ENCODE data around the gene THTPA. TPM values are rescaled to one million over a fixed set of nuclear protein-coding genes. Genes with fewer than 3 reads are reported as not detected.

THTPA gene
- total RNA-seq, 1 experiment from 2014 or later: 20.0 TPM

DNA sequence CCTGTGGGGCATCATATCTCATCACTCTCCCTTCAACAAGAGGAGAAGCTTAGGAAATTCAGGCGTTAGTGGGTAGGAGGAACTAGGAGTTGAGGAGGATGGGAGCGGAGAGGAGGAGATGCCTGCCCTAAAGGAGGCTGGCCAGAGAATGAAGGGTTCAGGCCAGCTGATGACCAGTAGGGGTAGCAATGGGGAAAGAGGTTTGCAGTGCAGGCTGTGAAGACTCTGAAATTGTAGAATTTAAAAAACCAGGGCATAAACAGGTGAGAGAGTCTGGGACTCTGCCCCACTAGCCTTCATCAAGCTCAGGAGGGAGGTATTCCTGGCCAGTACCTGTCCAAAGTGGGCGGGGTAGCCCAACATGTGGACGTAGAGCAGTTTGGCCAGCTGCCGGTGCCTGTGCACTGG lies 10.7 kb downstream of the THTPA start (continued):
- TF ChIP-seq JUN (CRISPR knock-in tag; IDR thresholded peaks at IDR 0.05) (no peak), ZBTB21 (CRISPR knock-in tag; IDR thresholded peaks at IDR 0.05; ENCODE audit: borderline replicate concordance) (no peak), TEAD4 (CRISPR knock-in tag; IDR thresholded peaks at IDR 0.05) (no peak), CREB1 (CRISPR knock-in tag; IDR thresholded peaks at IDR 0.05) (no peak), GABPB1 (CRISPR knock-in tag; IDR thresholded peaks at IDR 0.05) (no peak), RELA (CRISPR knock-in tag; IDR thresholded peaks at IDR 0.05; ENCODE audit: borderline replicate concordance) (no peak), ATF1 (CRISPR knock-in tag; IDR thresholded peaks at IDR 0.05) (no peak)
- TF ChIP-seq, protein P1, sequence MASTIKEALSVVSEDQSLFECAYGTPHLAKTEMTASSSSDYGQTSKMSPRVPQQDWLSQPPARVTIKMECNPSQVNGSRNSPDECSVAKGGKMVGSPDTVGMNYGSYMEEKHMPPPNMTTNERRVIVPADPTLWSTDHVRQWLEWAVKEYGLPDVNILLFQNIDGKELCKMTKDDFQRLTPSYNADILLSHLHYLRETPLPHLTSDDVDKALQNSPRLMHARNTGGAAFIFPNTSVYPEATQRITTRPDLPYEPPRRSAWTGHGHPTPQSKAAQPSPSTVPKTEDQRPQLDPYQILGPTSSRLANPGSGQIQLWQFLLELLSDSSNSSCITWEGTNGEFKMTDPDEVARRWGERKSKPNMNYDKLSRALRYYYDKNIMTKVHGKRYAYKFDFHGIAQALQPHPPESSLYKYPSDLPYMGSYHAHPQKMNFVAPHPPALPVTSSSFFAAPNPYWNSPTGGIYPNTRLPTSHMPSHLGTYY (CRISPR knock-in tag; IDR thresholded peaks at IDR 0.05): no peak
- TF ChIP-seq, protein P2, sequence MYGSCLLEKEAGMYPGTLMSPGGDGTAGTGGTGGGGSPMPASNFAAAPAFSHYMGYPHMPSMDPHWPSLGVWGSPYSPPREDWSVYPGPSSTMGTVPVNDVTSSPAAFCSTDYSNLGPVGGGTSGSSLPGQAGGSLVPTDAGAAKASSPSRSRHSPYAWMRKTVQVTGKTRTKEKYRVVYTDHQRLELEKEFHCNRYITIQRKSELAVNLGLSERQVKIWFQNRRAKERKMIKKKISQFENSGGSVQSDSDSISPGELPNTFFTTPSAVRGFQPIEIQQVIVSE (CRISPR knock-in tag; IDR thresholded peaks at IDR 0.05; ENCODE audit: borderline replicate concordance): no peak

DNA sequence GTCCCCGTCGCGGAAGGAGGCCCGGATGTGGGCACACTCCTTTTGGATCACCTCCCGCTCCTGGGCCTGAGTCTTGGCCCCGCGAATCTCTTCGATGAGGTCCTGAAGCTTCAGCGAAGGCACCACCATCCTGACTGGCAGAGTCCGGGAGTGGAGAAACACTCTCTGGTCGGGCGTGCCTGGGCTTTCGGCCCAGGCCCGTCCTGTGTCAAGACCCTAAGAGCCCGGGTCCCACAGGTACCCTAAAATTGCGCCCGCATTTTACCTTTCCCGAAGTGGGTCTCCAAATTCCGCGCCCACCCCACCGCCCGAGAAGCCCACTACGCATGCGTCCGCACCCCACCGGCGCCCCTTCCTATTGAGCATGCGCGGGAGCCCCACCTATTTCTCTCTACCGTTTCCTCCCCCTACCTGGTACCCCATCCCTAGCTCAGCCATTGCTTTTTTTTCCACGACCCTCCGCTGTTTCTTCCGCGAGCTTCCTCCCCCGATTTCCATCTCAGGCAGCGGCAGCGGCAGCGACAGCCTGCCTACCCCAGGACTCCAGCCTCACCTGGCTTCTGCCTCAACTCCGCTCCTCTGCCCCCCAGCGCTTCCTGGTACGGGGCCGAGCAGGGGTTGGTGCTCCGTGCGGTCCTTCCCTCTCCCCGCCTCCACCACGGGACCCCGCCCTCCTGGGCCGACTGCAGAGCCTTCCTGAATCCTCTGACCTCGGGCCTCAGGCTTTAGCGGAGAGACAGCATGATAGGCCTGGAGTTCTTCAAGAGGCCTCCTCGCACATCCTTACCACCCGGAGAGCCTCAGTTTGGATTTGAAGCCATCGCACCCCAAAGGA lies 11.3 kb downstream of the THTPA start, which contains the start of gene AP1G2:
Gene AP1G2, minus strand, starts transcription at position 606 of the 835 bp plus-strand sequence. Its CDS starts 477 bp downstream, at position 129.
- peak; percentile 73 for ATAC-seq
- ChIA-PET POLR2A (interaction anchor here (0.6 to 1.5 kb wide), 10 partner anchors 9 to 501 kb away, joined by 3 to 6 read pairs (median 4); partner anchors contain the start of gene JPH4), CTCF (interaction anchor here (0.5 to 2.2 kb wide), 15 partner anchors 10 to 628 kb away, joined by 3 to 11 read pairs (median 5); partner anchors contain the start of genes JPH4 and TM9SF1)
- Mint-ChIP-seq H3K36me3 (peaks cover 17% of the 10 kb centered on the region; the same call in 1 of the 2 replicates), H3K4me1 (peaks cover 38% of the 10 kb centered on the region), H3K9me3 (no peaks in the 10 kb centered on the region), H3K27ac (peak within 1 kb of the TSS; percentile 93), H3K4me3 (peak within 1 kb of the TSS; percentile 98), H3K27me3 (ENCODE audit: low read depth) (peaks cover 2% of the 10 kb centered on the region; the same call in 1 of the 2 replicates)
- DNase-seq (ENCODE audit: low spot score): peak; percentile 88
- TF ChIP-seq, protein P3, sequence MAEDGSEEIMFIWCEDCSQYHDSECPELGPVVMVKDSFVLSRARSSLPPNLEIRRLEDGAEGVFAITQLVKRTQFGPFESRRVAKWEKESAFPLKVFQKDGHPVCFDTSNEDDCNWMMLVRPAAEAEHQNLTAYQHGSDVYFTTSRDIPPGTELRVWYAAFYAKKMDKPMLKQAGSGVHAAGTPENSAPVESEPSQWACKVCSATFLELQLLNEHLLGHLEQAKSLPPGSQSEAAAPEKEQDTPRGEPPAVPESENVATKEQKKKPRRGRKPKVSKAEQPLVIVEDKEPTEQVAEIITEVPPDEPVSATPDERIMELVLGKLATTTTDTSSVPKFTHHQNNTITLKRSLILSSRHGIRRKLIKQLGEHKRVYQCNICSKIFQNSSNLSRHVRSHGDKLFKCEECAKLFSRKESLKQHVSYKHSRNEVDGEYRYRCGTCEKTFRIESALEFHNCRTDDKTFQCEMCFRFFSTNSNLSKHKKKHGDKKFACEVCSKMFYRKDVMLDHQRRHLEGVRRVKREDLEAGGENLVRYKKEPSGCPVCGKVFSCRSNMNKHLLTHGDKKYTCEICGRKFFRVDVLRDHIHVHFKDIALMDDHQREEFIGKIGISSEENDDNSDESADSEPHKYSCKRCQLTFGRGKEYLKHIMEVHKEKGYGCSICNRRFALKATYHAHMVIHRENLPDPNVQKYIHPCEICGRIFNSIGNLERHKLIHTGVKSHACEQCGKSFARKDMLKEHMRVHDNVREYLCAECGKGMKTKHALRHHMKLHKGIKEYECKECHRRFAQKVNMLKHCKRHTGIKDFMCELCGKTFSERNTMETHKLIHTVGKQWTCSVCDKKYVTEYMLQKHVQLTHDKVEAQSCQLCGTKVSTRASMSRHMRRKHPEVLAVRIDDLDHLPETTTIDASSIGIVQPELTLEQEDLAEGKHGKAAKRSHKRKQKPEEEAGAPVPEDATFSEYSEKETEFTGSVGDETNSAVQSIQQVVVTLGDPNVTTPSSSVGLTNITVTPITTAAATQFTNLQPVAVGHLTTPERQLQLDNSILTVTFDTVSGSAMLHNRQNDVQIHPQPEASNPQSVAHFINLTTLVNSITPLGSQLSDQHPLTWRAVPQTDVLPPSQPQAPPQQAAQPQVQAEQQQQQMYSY (CRISPR knock-in tag; IDR thresholded peaks at IDR 0.05): no peak
- TF ChIP-seq, protein P4, sequence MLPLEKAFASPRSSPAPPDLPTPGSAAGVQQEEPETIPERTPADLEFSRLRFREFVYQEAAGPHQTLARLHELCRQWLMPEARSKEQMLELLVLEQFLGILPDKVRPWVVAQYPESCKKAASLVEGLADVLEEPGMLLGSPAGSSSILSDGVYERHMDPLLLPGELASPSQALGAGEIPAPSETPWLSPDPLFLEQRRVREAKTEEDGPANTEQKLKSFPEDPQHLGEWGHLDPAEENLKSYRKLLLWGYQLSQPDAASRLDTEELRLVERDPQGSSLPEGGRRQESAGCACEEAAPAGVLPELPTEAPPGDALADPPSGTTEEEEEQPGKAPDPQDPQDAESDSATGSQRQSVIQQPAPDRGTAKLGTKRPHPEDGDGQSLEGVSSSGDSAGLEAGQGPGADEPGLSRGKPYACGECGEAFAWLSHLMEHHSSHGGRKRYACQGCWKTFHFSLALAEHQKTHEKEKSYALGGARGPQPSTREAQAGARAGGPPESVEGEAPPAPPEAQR (CRISPR knock-in tag; IDR thresholded peaks at IDR 0.05): no peak
- TF ChIP-seq RELA (CRISPR knock-in tag; IDR thresholded peaks at IDR 0.05; ENCODE audit: borderline replicate concordance) (no peak), ELF4 (CRISPR knock-in tag; IDR thresholded peaks at IDR 0.05; ENCODE audit: low read depth) (no peak), TEAD1 (CRISPR knock-in tag; IDR thresholded peaks at IDR 0.05) (peak; percentile 68; the same call in 1 of the 2 replicates), SMAD3 (CRISPR knock-in tag; IDR thresholded peaks at IDR 0.05; ENCODE audit: borderline replicate concordance) (peak; percentile 52; the same call in 1 of the 2 replicates), ESRRA (CRISPR knock-in tag; IDR thresholded peaks at IDR 0.05; ENCODE audit: borderline replicate concordance) (no peak), HMGA2 (CRISPR knock-in tag; IDR thresholded peaks at IDR 0.05) (no peak), SP1 (CRISPR knock-in tag; conservative IDR thresholded peaks at IDR 0.05) (peak; percentile 57), GTF2I (CRISPR knock-in tag; conservative IDR thresholded peaks at IDR 0.05) (no peak), MYBL2 (CRISPR knock-in tag; IDR thresholded peaks at IDR 0.05) (no peak)
- TF ChIP-seq, protein P5, sequence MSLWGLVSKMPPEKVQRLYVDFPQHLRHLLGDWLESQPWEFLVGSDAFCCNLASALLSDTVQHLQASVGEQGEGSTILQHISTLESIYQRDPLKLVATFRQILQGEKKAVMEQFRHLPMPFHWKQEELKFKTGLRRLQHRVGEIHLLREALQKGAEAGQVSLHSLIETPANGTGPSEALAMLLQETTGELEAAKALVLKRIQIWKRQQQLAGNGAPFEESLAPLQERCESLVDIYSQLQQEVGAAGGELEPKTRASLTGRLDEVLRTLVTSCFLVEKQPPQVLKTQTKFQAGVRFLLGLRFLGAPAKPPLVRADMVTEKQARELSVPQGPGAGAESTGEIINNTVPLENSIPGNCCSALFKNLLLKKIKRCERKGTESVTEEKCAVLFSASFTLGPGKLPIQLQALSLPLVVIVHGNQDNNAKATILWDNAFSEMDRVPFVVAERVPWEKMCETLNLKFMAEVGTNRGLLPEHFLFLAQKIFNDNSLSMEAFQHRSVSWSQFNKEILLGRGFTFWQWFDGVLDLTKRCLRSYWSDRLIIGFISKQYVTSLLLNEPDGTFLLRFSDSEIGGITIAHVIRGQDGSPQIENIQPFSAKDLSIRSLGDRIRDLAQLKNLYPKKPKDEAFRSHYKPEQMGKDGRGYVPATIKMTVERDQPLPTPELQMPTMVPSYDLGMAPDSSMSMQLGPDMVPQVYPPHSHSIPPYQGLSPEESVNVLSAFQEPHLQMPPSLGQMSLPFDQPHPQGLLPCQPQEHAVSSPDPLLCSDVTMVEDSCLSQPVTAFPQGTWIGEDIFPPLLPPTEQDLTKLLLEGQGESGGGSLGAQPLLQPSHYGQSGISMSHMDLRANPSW (CRISPR knock-in tag; conservative IDR thresholded peaks at IDR 0.05; ENCODE audit: low read depth): no peak
- TF ChIP-seq, protein P6, sequence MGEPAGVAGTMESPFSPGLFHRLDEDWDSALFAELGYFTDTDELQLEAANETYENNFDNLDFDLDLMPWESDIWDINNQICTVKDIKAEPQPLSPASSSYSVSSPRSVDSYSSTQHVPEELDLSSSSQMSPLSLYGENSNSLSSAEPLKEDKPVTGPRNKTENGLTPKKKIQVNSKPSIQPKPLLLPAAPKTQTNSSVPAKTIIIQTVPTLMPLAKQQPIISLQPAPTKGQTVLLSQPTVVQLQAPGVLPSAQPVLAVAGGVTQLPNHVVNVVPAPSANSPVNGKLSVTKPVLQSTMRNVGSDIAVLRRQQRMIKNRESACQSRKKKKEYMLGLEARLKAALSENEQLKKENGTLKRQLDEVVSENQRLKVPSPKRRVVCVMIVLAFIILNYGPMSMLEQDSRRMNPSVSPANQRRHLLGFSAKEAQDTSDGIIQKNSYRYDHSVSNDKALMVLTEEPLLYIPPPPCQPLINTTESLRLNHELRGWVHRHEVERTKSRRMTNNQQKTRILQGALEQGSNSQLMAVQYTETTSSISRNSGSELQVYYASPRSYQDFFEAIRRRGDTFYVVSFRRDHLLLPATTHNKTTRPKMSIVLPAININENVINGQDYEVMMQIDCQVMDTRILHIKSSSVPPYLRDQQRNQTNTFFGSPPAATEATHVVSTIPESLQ (CRISPR knock-in tag; IDR thresholded peaks at IDR 0.05): no peak
- TF ChIP-seq, protein P7, sequence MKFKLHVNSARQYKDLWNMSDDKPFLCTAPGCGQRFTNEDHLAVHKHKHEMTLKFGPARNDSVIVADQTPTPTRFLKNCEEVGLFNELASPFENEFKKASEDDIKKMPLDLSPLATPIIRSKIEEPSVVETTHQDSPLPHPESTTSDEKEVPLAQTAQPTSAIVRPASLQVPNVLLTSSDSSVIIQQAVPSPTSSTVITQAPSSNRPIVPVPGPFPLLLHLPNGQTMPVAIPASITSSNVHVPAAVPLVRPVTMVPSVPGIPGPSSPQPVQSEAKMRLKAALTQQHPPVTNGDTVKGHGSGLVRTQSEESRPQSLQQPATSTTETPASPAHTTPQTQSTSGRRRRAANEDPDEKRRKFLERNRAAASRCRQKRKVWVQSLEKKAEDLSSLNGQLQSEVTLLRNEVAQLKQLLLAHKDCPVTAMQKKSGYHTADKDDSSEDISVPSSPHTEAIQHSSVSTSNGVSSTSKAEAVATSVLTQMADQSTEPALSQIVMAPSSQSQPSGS (CRISPR knock-in tag; IDR thresholded peaks at IDR 0.05; ENCODE audit: borderline replicate concordance, low read depth): no peak
